ENCODE measurements around the gene MINDY4. TPM values are rescaled to one million over a fixed set of nuclear protein-coding genes. Genes with fewer than 3 reads are reported as not detected.

The MINDY4 gene
- total and polyA plus RNA-seq, 2 of the 13 experiments (the other 11 are each of a cell fraction or from before 2014, with no cell fraction given) = not detected

- TF ChIP-seq BORCS8-MEF2B (CRISPR knock-in tag; IDR thresholded peaks at IDR 0.05) = no peak
- no peak for TF ChIP-seq ZC3H13 (CRISPR knock-in tag; IDR thresholded peaks at IDR 0.05)
- no peak for TF ChIP-seq ZFP36L1 (CRISPR knock-in tag; IDR thresholded peaks at IDR 0.05)
- no peak for TF ChIP-seq ZNF280D (CRISPR knock-in tag; IDR thresholded peaks at IDR 0.05)
- no peak for TF ChIP-seq HOMEZ (CRISPR knock-in tag; IDR thresholded peaks at IDR 0.05; ENCODE audit: low read depth)
Measured at GRCh38 chr7:30934225-30934624, 163.0 kb downstream of the MINDY4 start (continued).

- Histone ChIP-seq H3K9ac (ENCODE audit: insufficient read depth, low read depth, low read length) (no peak overlapping the region), H2AFZ (ENCODE audit: low read length) (no peak overlapping the region), H3K4me1 (ENCODE audit: insufficient read depth, low read length) (no peaks in the 10 kb centered on the region), H3K4me3 (replicated peaks in 1 of 3; ENCODE audit: insufficient read depth in 1 of 3, low read depth in 2 of 3, low read length in 3 of 3) (no peak overlapping the region), H3K9me3 (ENCODE audit: low read length) (no peaks in the 10 kb centered on the region), H3K36me3 (replicated peaks in 1 of 2; ENCODE audit: control insufficient read depth in 1 of 2, insufficient read depth in 2 of 2, low read length in 2 of 2) (no peaks in the 10 kb centered on the region), H3K79me2 (ENCODE audit: insufficient read depth, low read length) (no peaks in the 10 kb centered on the region), H3K4me2 (ENCODE audit: low read depth, low read length) (no peak overlapping the region), H3K27ac (ENCODE audit: extremely low read length, insufficient read depth, low read length) (no peak overlapping the region), H4K20me1 (ENCODE audit: insufficient read depth, low read length) (no peaks in the 10 kb centered on the region), H3K27me3 (ENCODE audit: control insufficient read depth in 1 of 2, insufficient read depth in 2 of 2, low read length in 2 of 2) (peaks cover 4 to 12% of the 10 kb centered on the region in 2 experiments; a peak in 4 of 5 replicates)
- ChIA-PET CTCF (ENCODE audit: low intra/inter-chr PET ratio, low total read pairs) (no interaction called here), POLR2A (no interaction called here)
- TF ChIP-seq ZNF619 (CRISPR knock-in tag; IDR thresholded peaks at IDR 0.05) = no peak
- no peak for TF ChIP-seq ZFP82 (CRISPR knock-in tag; IDR thresholded peaks at IDR 0.05; ENCODE audit: borderline replicate concordance)
- no peak for TF ChIP-seq RAD51 (IDR thresholded peaks at IDR 0.05; ENCODE audit: borderline replicate concordance)
- no peak for TF ChIP-seq ZNF598 (CRISPR knock-in tag; IDR thresholded peaks at IDR 0.05; ENCODE audit: borderline replicate concordance)
- TF ChIP-seq ZBTB21 (CRISPR knock-in tag; IDR thresholded peaks at IDR 0.05) = no peak
- TF ChIP-seq FLYWCH1 (CRISPR knock-in tag; IDR thresholded peaks at IDR 0.05) = no peak
- no peak for TF ChIP-seq ZNF234 (CRISPR knock-in tag; conservative IDR thresholded peaks at IDR 0.05)
- no peak for TF ChIP-seq NFIB (CRISPR knock-in tag; IDR thresholded peaks at IDR 0.05; ENCODE audit: borderline replicate concordance)
- TF ChIP-seq NFATC3 (CRISPR knock-in tag; IDR thresholded peaks at IDR 0.05) = no peak
- no peak for TF ChIP-seq SAFB2 (CRISPR knock-in tag; IDR thresholded peaks at IDR 0.05; ENCODE audit: borderline replicate concordance, low read depth)
- in situ Hi-C loops (cut with HindIII; ENCODE audit: extremely low pct_ligation_motif_present, low pct_unique_long_range_greater_than_20kb) (no loop called here), intact Hi-C loops (cut with micrococcal nuclease; ENCODE audit: unreplicated experiment) (no loop called here)
- FAIRE-seq (no peak), DNase-seq (ENCODE audit: low spot score) (no peak), ATAC-seq (no peak)
- WGBS (ENCODE audit: low lambda C conversion rate) = 24% methylated on average over 6 of the region's 6 CpGs
- no TSS peak for BruUV-seq (replicated peaks)
Measured at GRCh38 chr7:30934732-30935568, 163.7 kb downstream of the MINDY4 start.

Measured in HepG2 (cell line).